KMS-11 (cell line): Measurements from ENCODE around the gene SMIM41.
A peak's percentile ranks its signal among the peaks of the same experiment; 100 is the strongest.

Experiments
- H2AFZ ChIP-seq: fragments of 200-600 bp; sonication (generic); 2 replicates; pipeline ENCODE4 v1.6.1; 2016; ENCODE audit warnings: antibody characterized with exemption, mixed run types, low read depth
- H3K27ac ChIP-seq: fragments of 200-600 bp; sonication (generic); 2 replicates; pipeline ENCODE4 v1.6.1; 2016; ENCODE audit warnings: mild to moderate bottlenecking, mixed run types
- H3K27me3 ChIP-seq: fragments of 200-600 bp; sonication (generic); 2 replicates; pipeline ENCODE4 v1.6.1; 2017; ENCODE audit warnings: mild to moderate bottlenecking, low read depth, mixed run types, moderate library complexity; ENCODE audit not compliant: insufficient read depth
- H3K36me3 ChIP-seq: fragments of 200-600 bp; sonication (generic); 2 replicates; pipeline ENCODE4 v1.6.1; 2017; ENCODE audit warnings: mild to moderate bottlenecking, mixed run types; ENCODE audit not compliant: insufficient read depth
- H3K4me1 ChIP-seq: fragments of 200-600 bp; sonication (generic); 2 replicates; pipeline ENCODE4 v1.6.1; 2016; ENCODE audit warnings: mild to moderate bottlenecking, low read depth, mixed run types; ENCODE audit not compliant: poor library complexity, severe bottlenecking
- H3K4me2 ChIP-seq: fragments of 200-600 bp; sonication (generic); 2 replicates; pipeline ENCODE4 v1.7.0; 2016; ENCODE audit warnings: mild to moderate bottlenecking, mixed run types
- H3K4me3 ChIP-seq: fragments of 200-600 bp; sonication (generic); IDR thresholded peaks from 2 replicates; pipeline ENCODE4 v1.6.1; 2017; ENCODE audit warnings: low read depth, low read length, mixed read lengths; ENCODE audit not compliant: insufficient read depth
- H3K79me2 ChIP-seq: fragments of 200-600 bp; sonication (generic); 2 replicates; pipeline ENCODE4 v1.6.1; 2016; ENCODE audit warnings: low read depth, mixed run types; ENCODE audit not compliant: insufficient read depth
- H3K9ac ChIP-seq: fragments of 200-600 bp; sonication (generic); 2 replicates; pipeline ENCODE4 v1.6.1; 2016; ENCODE audit warnings: mild to moderate bottlenecking, mixed run types
- H4K20me1 ChIP-seq: fragments of 200-600 bp; sonication (generic); 2 replicates; pipeline ENCODE4 v1.6.1; 2016; ENCODE audit warnings: mild to moderate bottlenecking, mixed run types; ENCODE audit not compliant: insufficient read depth
- TF ChIP-seq, protein P1 (sequence below): fragments of 200-600 bp; sonication (generic); conservative IDR thresholded peaks from 2 replicates; pipeline ENCODE4 v1.6.1; 2017; ENCODE audit warnings: low read depth, mild to moderate bottlenecking, antibody characterized with exemption, low read length, moderate library complexity, mixed read lengths

SMIM41 gene

DNA sequence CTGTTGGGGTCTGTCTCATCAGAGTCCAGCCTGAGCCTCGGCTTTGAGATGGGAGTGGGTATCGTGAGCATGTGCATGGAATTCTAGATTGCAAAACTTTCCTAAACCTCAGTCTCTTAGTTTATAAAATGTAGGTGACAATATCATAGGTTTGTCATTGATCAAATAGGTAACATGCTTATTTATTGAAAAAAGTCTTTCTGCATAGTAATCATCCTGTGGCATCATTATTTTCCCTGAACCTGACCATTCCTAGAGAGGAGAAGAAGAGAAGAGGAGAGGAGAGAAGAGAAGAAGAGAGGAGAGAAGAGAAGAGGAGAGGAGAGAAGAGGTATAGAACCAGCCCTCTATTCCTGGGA is 4.1 kb downstream of the SMIM41 start:
- no peaks in the 10 kb centered on the region for H4K20me1 ChIP-seq

DNA sequence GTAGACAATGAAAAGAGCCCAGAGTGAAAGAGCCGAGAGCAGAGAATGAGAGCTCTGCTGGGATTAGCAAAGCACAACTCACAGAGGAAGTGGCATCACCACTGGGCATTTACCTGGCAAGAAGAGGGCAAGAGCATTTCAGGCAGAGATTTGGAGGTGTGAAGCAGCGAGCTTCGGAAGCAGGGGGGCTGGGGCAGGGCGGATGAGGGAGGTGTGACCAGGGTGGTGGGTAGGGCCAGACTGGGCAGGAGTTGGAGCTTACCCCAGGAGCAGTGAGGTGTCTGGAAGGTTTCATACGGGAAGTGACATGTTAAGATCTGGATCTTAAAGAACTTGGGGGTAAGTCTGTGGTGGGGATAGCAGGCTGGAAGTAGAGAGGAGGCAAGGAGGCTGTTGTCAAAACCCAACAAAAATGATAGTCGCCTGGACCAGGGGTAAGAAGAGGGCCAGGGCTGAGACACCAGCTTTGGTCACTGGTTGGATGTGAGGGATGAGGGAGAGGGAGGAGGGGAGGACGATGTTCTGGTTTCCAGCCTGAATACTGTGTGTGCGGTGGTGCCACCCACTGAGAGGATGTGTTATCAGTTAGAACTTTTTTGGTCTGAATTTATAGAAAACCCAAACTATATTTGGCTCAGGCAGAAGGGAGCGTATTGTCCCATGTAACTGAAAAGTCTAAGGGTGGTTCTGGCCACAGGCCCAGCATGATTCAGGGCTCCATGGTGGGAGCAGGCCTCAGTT is 5.2 kb downstream of the SMIM41 start:
- Histone ChIP-seq H3K27ac (no peak overlapping the region), H3K4me2 (no peak overlapping the region), H3K4me3 (no peak overlapping the region), H3K9ac (no peak overlapping the region), H4K20me1 (no peaks in the 10 kb centered on the region), H3K4me1 (peaks cover 31% of the 10 kb centered on the region), H2AFZ (no peak overlapping the region), H3K27me3 (no peaks in the 10 kb centered on the region), H3K79me2 (no peaks in the 10 kb centered on the region), H3K36me3 (no peaks in the 10 kb centered on the region)
- TF ChIP-seq, protein P1, sequence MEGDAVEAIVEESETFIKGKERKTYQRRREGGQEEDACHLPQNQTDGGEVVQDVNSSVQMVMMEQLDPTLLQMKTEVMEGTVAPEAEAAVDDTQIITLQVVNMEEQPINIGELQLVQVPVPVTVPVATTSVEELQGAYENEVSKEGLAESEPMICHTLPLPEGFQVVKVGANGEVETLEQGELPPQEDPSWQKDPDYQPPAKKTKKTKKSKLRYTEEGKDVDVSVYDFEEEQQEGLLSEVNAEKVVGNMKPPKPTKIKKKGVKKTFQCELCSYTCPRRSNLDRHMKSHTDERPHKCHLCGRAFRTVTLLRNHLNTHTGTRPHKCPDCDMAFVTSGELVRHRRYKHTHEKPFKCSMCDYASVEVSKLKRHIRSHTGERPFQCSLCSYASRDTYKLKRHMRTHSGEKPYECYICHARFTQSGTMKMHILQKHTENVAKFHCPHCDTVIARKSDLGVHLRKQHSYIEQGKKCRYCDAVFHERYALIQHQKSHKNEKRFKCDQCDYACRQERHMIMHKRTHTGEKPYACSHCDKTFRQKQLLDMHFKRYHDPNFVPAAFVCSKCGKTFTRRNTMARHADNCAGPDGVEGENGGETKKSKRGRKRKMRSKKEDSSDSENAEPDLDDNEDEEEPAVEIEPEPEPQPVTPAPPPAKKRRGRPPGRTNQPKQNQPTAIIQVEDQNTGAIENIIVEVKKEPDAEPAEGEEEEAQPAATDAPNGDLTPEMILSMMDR = no peak

More for the DNA sequence above, 4.1 kb downstream of the SMIM41 start:
- 0 out of 2 replicates have a peak overlapping the region, but pooled peaks have one; percentile 6 for H3K4me2 ChIP-seq
- H3K27ac ChIP-seq = no peak overlapping the region
- H3K27me3 ChIP-seq = no peaks in the 10 kb centered on the region
- H3K9ac ChIP-seq = no peak overlapping the region
- peaks cover 31% of the 10 kb centered on the region for H3K4me1 ChIP-seq
- H3K36me3 ChIP-seq = no peaks in the 10 kb centered on the region
- H3K4me3 ChIP-seq = no peak overlapping the region
- TF ChIP-seq, protein P1 = peak; percentile 77
- H2AFZ ChIP-seq = no peak overlapping the region
- no peaks in the 10 kb centered on the region for H3K79me2 ChIP-seq

DNA sequence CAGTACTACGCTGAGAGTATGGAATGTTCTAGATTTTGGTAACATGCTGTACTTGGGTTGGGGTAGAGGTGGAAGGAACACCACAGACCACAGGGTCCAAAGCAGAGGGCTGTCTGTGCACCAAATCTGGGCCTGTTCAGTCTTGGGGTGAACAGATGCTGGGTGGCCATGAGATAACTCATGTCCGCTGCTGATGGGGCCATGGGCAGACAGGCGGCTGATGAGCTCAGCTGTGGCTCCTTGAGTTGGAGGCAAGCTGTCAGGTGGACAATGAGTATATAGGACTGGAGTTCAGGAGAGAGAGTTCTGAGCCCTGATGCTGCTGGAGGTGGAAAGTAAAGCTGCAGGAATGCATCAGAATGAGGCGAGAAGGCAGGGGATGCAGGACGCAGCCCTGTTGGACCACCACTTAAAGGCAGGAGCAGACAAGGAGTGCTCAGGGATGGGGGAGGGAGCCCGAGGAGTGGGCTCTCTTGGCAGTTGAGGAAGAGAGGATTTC is 6.2 kb downstream of the SMIM41 start:
- Histone ChIP-seq H3K79me2 (no peaks in the 10 kb centered on the region), H3K4me3 (no peak overlapping the region), H2AFZ (no peak overlapping the region), H3K4me2 (no peak overlapping the region), H3K27me3 (no peaks in the 10 kb centered on the region), H3K9ac (no peak overlapping the region), H3K36me3 (no peaks in the 10 kb centered on the region), H3K27ac (no peak overlapping the region), H4K20me1 (no peaks in the 10 kb centered on the region), H3K4me1 (peaks cover 28% of the 10 kb centered on the region)
- TF ChIP-seq, protein P1 = no peak

DNA sequence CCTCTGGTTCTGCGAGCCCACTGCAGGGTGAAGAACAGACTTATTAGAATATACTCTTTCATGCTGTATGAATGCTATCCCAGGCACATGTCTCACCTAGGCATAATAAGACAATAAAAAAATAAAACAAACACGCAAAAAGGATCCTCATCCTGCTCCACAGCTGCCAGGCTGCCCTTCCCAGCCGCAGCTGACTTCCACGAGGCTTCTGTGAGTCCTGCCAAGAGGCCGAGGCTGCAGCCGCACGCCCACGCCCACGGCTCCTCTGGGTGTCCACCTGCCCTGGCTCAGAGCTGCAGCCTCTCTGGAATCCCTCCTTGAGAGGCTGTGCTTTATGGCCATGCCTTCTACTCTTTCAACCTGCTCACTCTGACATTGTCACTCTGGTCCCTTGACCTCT is 6.9 kb downstream of the SMIM41 start:
- Histone ChIP-seq H3K9ac (no peak overlapping the region), H3K27ac (no peak overlapping the region), H3K79me2 (no peaks in the 10 kb centered on the region), H3K4me1 (peaks cover 22% of the 10 kb centered on the region), H3K36me3 (no peaks in the 10 kb centered on the region), H2AFZ (no peak overlapping the region), H3K27me3 (no peaks in the 10 kb centered on the region), H3K4me3 (no peak overlapping the region), H4K20me1 (no peaks in the 10 kb centered on the region), H3K4me2 (no peak overlapping the region)
- TF ChIP-seq, protein P1 = no peak
